Thyroid gland (tissue), 4 donors: ENCODE results near the gene CAPS2. TPM values are rescaled to one million over a fixed set of nuclear protein-coding genes. Genes with fewer than 3 reads are reported as not detected.
"Not testable (repeated sequence)": the region's sequence is repeated elsewhere in the genome, so short reads cannot be mapped to it uniquely, and the experiment has no call there.

Experiments used
- DNase-seq, 2 donors: peaks; one replicate each; pipeline ENCODE4 v3.0.0-alpha.2; 2019
- H3K27ac ChIP-seq, 3 donors: fragments of 200-600 bp; sonication (generic); 1 replicate in 2 of 3; 2 replicates in 1 of 3; pipeline ENCODE4 v1.5.1; 2016 to 2019; ENCODE audit warnings: mild to moderate bottlenecking in 1 of 3, moderate library complexity in 1 of 3
- H3K27me3 ChIP-seq: fragments of 200-600 bp; sonication (generic); one replicate; pipeline ENCODE4 v1.5.1; 2019
- H3K36me3 ChIP-seq, 2 donors: fragments of 200-600 bp; sonication (generic); one replicate each; pipeline ENCODE4 v1.5.1; 2016 to 2019
- H3K4me1 ChIP-seq, 2 donors: fragments of 200-600 bp; sonication (generic); one replicate each; pipeline ENCODE4 v1.5.1; 2017 to 2019
- H3K4me3 ChIP-seq, 3 donors: fragments of 200-600 bp; sonication (generic); replicated peaks in 1 of 3; 1 replicate in 2 of 3; 2 replicates in 1 of 3; pipeline ENCODE4 v1.5.1; 2016; ENCODE audit warnings: mild to moderate bottlenecking in 1 of 3
- H3K9me3 ChIP-seq: fragments of 200-600 bp; sonication (generic); one replicate; pipeline ENCODE4 v1.5.1; 2017
- POLR2A ChIP-seq, 2 donors: fragments of 450-650 bp; IDR thresholded peaks; one replicate each; pipeline ENCODE4 v1.6.1; 2017; ENCODE audit warnings: antibody characterized with exemption in 2 of 2, mild to moderate bottlenecking in 2 of 2, moderate library complexity in 1 of 2
- WGBS, 2 donors: methylation state at CpG; one replicate each; pipeline ENCODE4 v1.1.5; 2017; 5-methylcytosine and 5-hydroxymethylcytosine counted together
- intact Hi-C: fragments of 100-400 bp; cut with DNase I; formaldehyde crosslinking; loops from one replicate; pipeline ENCODE4 v1.15.1; 2023
- total RNA-seq, 4 donors: library from RNA; depleted of rRNA; stranded (reverse); fragments of >200 nt; gene quantifications; one replicate each; pipeline ENCODE4 v1.2.3, GENCODE V29; 2016
- TF ChIP-seq, protein P1 (sequence below), 6 experiments: fragments of 200-600 bp in 3 of 6; fragments of 450-650 bp in 3 of 6; sonication (generic) in 3 of 6; IDR thresholded peaks; one replicate each; pipeline ENCODE4 v1.5.1; 2016 to 2019; ENCODE audit warnings: antibody characterized with exemption in 6 of 6, mild to moderate bottlenecking in 2 of 6, inconsistent platforms in 1 of 6, moderate library complexity in 1 of 6

CAPS2 gene
- total RNA-seq, 4 donors from 2014 or later, result 19.2 to 38.9 (median 25.6) TPM

- WGBS, 2 donors, result 50 to 60% methylated on average over 1 of the region's 1 CpG
- H3K27ac ChIP-seq, result no peak overlapping the region
- H3K4me3 ChIP-seq, result no peak overlapping the region
- intact Hi-C loops, result no loop called here
- no peaks in the 10 kb centered on the region for H3K27me3 ChIP-seq
- DNase-seq, result no peak
- no peaks in the 10 kb centered on the region for H3K36me3 ChIP-seq
- H3K4me1 ChIP-seq, result no peaks in the 10 kb centered on the region
- no peaks in the 10 kb centered on the region for H3K9me3 ChIP-seq
- TF ChIP-seq, protein P1, sequence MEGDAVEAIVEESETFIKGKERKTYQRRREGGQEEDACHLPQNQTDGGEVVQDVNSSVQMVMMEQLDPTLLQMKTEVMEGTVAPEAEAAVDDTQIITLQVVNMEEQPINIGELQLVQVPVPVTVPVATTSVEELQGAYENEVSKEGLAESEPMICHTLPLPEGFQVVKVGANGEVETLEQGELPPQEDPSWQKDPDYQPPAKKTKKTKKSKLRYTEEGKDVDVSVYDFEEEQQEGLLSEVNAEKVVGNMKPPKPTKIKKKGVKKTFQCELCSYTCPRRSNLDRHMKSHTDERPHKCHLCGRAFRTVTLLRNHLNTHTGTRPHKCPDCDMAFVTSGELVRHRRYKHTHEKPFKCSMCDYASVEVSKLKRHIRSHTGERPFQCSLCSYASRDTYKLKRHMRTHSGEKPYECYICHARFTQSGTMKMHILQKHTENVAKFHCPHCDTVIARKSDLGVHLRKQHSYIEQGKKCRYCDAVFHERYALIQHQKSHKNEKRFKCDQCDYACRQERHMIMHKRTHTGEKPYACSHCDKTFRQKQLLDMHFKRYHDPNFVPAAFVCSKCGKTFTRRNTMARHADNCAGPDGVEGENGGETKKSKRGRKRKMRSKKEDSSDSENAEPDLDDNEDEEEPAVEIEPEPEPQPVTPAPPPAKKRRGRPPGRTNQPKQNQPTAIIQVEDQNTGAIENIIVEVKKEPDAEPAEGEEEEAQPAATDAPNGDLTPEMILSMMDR (IDR thresholded peaks at IDR 0.05), result no peak
- TF ChIP-seq POLR2A (IDR thresholded peaks at IDR 0.05), result no peak
Observed at GRCh38 chr12:75361408-75361807, 31.3 kb upstream of the CAPS2 start.

DNA sequence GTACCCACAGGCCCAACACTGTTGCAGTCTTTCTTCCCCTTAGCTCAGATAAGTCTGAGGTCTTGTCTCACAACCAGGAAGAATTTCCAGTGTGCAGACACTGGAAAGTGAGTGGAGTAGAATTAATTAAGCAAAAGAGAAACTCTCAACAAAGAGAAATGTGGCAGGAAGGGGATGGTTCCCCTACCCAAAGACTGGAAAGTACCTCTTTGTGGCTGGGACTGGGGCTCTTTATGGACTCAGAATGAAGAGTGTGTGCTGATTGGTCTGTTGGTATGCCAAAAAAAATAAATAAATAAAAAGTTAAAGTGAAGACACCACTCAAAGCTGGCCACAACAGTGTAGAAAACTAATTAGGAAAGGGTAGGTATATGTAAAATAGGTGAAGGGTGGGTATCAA is 30.8 kb upstream of the CAPS2 start:
- H3K27me3 ChIP-seq, result no peaks in the 10 kb centered on the region
- TF ChIP-seq, protein P1 (IDR thresholded peaks at IDR 0.05), result no peak
- no peak for TF ChIP-seq POLR2A (IDR thresholded peaks at IDR 0.05)
- no peaks in the 10 kb centered on the region for H3K36me3 ChIP-seq
- H3K9me3 ChIP-seq, result no peaks in the 10 kb centered on the region
- H3K4me3 ChIP-seq, result no peak overlapping the region
- H3K4me1 ChIP-seq, result no peaks in the 10 kb centered on the region
- no peak for DNase-seq
- no peak overlapping the region for H3K27ac ChIP-seq
- intact Hi-C loops, result no loop called here

DNA sequence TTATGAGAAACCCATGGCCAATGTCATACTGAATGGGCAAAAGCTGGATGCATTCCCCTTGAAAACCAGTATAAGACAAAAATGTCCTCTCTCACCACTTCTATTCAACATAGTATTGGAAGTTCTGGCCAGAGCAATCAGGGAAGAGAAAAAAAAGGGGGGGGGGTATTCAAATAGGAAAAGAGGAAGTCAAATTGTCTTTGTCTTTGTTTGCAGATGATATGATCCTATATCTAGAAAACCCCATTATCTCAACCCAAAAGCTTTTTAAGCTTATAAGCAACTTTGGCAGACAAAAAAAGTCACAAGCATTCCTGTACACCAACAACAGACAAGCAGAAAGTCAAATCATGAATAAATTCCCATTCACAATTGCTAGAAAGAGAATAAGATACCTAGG is 23.9 kb upstream of the CAPS2 start:
- H3K27me3 ChIP-seq, result no peaks in the 10 kb centered on the region
- no peaks in the 10 kb centered on the region for H3K36me3 ChIP-seq
- TF ChIP-seq POLR2A (IDR thresholded peaks at IDR 0.05), result no peak
- TF ChIP-seq, protein P1 (IDR thresholded peaks at IDR 0.05), result no peak
- DNase-seq, result no peak
- no peaks in the 10 kb centered on the region for H3K4me1 ChIP-seq
- H3K4me3 ChIP-seq, result no peak overlapping the region
- no peak overlapping the region for H3K27ac ChIP-seq
- H3K9me3 ChIP-seq, result no peaks in the 10 kb centered on the region
- intact Hi-C loops, result no loop called here

DNA sequence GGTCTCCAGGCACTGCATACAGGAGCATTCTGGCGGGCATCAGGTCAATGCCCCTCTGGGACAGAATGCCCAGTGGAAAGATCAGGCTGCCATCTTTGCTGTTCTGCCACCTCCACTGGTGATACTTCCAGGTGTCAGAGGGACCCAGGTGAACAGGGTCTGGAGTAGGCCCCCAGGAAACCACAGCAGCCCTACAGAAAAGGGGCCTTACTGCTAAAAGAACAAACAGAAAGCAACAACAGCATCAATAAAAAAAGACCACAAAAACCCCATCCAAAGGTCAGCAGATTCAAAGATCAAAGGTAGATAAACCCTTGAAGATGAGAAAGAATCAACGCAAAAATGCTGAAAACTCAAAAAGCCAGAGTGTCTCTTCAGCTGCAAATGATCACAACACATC is 20.3 kb upstream of the CAPS2 start:
- no peak for DNase-seq
- H3K27me3 ChIP-seq, result no peaks in the 10 kb centered on the region
- TF ChIP-seq, protein P1 (IDR thresholded peaks at IDR 0.05), result no peak
- no peak for TF ChIP-seq POLR2A (IDR thresholded peaks at IDR 0.05)
- no peak overlapping the region for H3K27ac ChIP-seq
- no peaks in the 10 kb centered on the region for H3K9me3 ChIP-seq
- no peak overlapping the region for H3K4me3 ChIP-seq
- intact Hi-C loops, result no loop called here
- no peaks in the 10 kb centered on the region for H3K36me3 ChIP-seq
- 85 to 89% methylated on average over 2 of the region's 2 CpGs for WGBS, 2 donors
- H3K4me1 ChIP-seq, result no peaks in the 10 kb centered on the region

- Histone ChIP-seq H3K27ac (no peak overlapping the region), H3K4me3 (no peak overlapping the region), H3K9me3 (no peaks in the 10 kb centered on the region), H3K4me1 (no peaks in the 10 kb centered on the region), H3K36me3 (no peaks in the 10 kb centered on the region), H3K27me3 (no peaks in the 10 kb centered on the region)
- no peak for TF ChIP-seq POLR2A (IDR thresholded peaks at IDR 0.05)
- TF ChIP-seq, protein P1 (IDR thresholded peaks at IDR 0.05), result no peak
- no peak for DNase-seq
- 86 to 95% methylated on average over 3 to 4 of the region's 4 CpGs for WGBS, 2 donors
- intact Hi-C loops, result no loop called here
Observed at GRCh38 chr12:75349946-75350345, 19.8 kb upstream of the CAPS2 start.

DNA sequence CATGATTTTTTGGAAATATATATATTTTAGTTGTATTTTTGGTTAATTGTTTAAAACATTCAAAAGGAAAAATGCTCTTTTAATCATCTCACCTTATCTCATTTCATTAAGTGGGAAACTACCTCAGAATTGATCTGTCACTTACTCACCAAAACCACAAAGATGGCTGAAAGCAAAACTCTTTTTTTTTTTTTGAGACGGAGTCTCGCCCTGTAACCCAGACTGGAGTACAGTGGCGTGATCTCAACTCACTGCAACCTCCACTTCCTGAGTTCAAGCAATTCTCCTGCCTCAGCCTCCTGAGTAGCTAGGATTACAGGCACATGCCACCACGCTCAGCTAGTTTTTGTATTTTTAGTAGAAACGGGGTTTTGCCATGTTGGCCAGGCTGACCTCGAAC is 16.1 kb upstream of the CAPS2 start:
- DNase-seq, H3K36me3 ChIP-seq, H3K4me3 ChIP-seq, H3K4me1 ChIP-seq, intact Hi-C loops, H3K27ac ChIP-seq, H3K9me3 ChIP-seq, H3K27me3 ChIP-seq: not testable (repeated sequence)
- WGBS, 2 donors, result 88 to 94% methylated on average over 6 of the region's 6 CpGs
